Ovary (tissue), 1 donor: ENCODE results near the gene CATSPER4.

ENCODE experiments used
- EP300 ChIP-seq: sonication (generic); formaldehyde crosslinking; IDR thresholded peaks from one replicate; pipeline ENCODE4 v1.6.1; 2017; ENCODE audit warnings: antibody characterized with exemption
- POLR2A ChIP-seq: fragments of 450-650 bp; IDR thresholded peaks from one replicate; pipeline ENCODE4 v1.6.1; 2017; ENCODE audit warnings: antibody characterized with exemption, mild to moderate bottlenecking, moderate library complexity

DNA sequence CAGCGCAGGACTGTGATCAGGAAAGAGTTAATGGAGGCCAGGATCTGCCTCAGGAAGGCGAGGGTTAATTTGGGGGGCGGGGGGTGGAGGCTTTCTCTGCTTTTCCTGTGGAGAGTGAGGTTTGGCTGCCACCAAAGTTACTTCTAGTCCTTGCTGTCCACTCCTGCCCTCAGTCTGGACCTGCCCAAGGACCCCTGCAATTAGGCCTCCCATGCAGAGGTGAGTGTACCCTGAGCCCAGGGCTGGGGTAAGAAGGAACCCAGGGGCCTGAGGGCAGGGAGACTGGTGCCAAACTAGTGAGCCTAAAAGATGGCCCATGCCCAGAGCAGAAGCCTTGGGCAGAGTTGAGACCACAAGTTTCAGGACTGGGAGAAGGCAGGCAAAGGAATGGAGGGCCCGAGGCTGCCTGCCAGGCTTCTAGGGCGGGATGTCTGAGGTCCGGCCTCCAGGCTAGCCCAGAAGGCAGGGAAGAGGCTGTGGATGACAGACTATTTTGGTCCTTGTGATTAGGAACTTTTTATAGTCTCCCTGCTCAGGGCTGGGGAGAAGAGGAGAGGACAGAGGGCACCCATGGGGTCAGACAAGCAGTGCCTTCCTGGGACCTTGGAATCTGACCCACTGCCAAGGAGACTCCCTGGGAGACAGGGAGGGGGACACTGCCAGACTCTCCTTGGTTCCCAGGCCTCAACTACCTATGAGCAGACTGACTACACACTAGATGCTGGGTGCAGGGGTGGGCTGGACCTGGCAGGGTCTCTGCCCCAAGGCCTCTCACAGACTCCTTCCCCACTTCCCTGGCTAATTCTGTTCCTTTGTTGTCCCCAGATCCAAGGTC, 31.3 kb upstream of the CATSPER4 start, which contains the start of gene FAM110D:
- TF ChIP-seq EP300 = no peak
- no peak for TF ChIP-seq POLR2A
